K562 (cell line): ENCODE measurements around the gene CCNL2. TPM values are rescaled to one million over a fixed set of nuclear protein-coding genes. Genes with fewer than 3 reads are reported as not detected.

ENCODE experiments used
- ATAC-seq: fragments of 200-7000 bp; cut with Tn5 transposase; 3 replicates; pipeline ENCODE4 v1.9.1; 2020; ENCODE audit warnings: moderate library complexity
- BruUV-seq: library from RNA; stranded (reverse); fragments of 400-500 nt; replicated peaks from 2 replicates; lab custom pipeline; 2021; lab: Mats Ljungman, UMichigan
- CTCF ChIA-PET: fragments of 300-600 bp; formaldehyde crosslinking; extraction: SDS; loops from one replicate; lab custom pipeline; 2021; ENCODE audit warnings: low intra/inter-chr PET ratio; lab: Yijun Ruan, JAX
- POLR2A ChIA-PET: fragments of 300-600, 350-650 bp; sonication (Branson Sonifier 250); formaldehyde crosslinking; extraction: SDS; loops from one replicate; lab custom pipeline; 2021; ENCODE audit warnings: antibody characterized with exemption, inconsistent platforms; lab: Yijun Ruan, JAX
- DNase-seq, 4 experiments: peaks; one replicate each; pipeline versions ENCODE4 v3.0.0 to v3.0.0-alpha.2; 2011 to 2018; ENCODE audit warnings: low spot score in 3 of 4, mixed read lengths in 3 of 4; ENCODE audit errors: extremely low read depth in 1 of 4
- FAIRE-seq: peaks from 2 replicates; lab custom pipeline; 2011; peaks lifted over from hg19 to GRCh38; lab: Jason Lieb, UNC
- H2AFZ ChIP-seq: 2 replicates; pipeline ENCODE4 v1.6.0; 2011; ENCODE audit warnings: low read depth, low read length, control low read depth, inconsistent platforms
- H3K27ac ChIP-seq: fragments of 200-600 bp; 3 replicates; pipeline ENCODE4 v1.8.0; 2011; ENCODE audit warnings: low read depth, mild to moderate bottlenecking, control low read depth, inconsistent platforms, low read length, moderate library complexity, mixed read lengths; ENCODE audit errors: extremely low read depth
- H3K27me3 ChIP-seq, 2 experiments: fragments of 300-600 bp in 1 of 2; 2 replicates in 1 of 2; 3 replicates in 1 of 2; pipeline versions ENCODE4 v1.6.0 to v1.8.0; 2011; ENCODE audit warnings: inconsistent platforms in 2 of 2, low read length in 2 of 2, mild to moderate bottlenecking in 1 of 2, mixed read lengths in 1 of 2, moderate library complexity in 1 of 2; ENCODE audit not compliant: control insufficient read depth in 2 of 2, insufficient read depth in 2 of 2
- H3K36me3 ChIP-seq: fragments of 300-600 bp; 3 replicates; pipeline ENCODE4 v1.8.0; 2011; ENCODE audit warnings: mild to moderate bottlenecking, low read length, inconsistent platforms; ENCODE audit not compliant: control insufficient read depth, insufficient read depth
- H3K4me1 ChIP-seq, 2 experiments: fragments of 200-600 bp in 1 of 2; replicated peaks in 1 of 2; 2 replicates in 1 of 2; 3 replicates in 1 of 2; pipeline versions ENCODE4 v1.5.1 to v1.8.0; 2011; ENCODE audit warnings: inconsistent platforms in 2 of 2, low read length in 2 of 2, mild to moderate bottlenecking in 1 of 2, mixed read lengths in 1 of 2, moderate library complexity in 1 of 2; ENCODE audit not compliant: control insufficient read depth in 2 of 2, insufficient read depth in 2 of 2
- H3K4me2 ChIP-seq: 2 replicates; pipeline ENCODE4 v1.6.1; 2011; ENCODE audit warnings: low read length, control low read depth, inconsistent platforms, mixed read lengths; ENCODE audit not compliant: insufficient read depth
- H3K4me3 ChIP-seq: fragments of 200-600 bp; sonication (generic), shearing (Covaris generic); 2 replicates; pipeline ENCODE4 v1.5.1; 2016; ENCODE audit warnings: control low read depth, inconsistent platforms
- H3K79me2 ChIP-seq: fragments of 200-600 bp; 3 replicates; pipeline ENCODE4 v1.8.0; 2011; ENCODE audit warnings: low read length, inconsistent platforms; ENCODE audit not compliant: control insufficient read depth, insufficient read depth
- H3K9ac ChIP-seq, 2 experiments: 2 replicates each; pipeline versions ENCODE4 v1.6.0 to v1.6.1; 2011; ENCODE audit warnings: low read depth in 2 of 2, low read length in 2 of 2, control low read depth in 1 of 2, inconsistent platforms in 1 of 2, mild to moderate bottlenecking in 1 of 2, mixed read lengths in 1 of 2; ENCODE audit not compliant: insufficient read depth in 1 of 2
- H3K9me1 ChIP-seq: one replicate; pipeline ENCODE4 v1.6.0; 2011; ENCODE audit warnings: inconsistent platforms, mild to moderate bottlenecking, low read length, moderate library complexity; ENCODE audit not compliant: control insufficient read depth, insufficient read depth
- H3K9me3 ChIP-seq: replicated peaks from 2 replicates; pipeline ENCODE4 v1.5.1; 2011; ENCODE audit warnings: low read depth, low read length, inconsistent platforms; ENCODE audit not compliant: control insufficient read depth, insufficient read depth
- H4K20me1 ChIP-seq: replicated peaks from 2 replicates; pipeline ENCODE4 v1.6.1; 2011; ENCODE audit warnings: low read length, inconsistent platforms, mixed read lengths; ENCODE audit not compliant: control insufficient read depth, insufficient read depth
- ARNT ChIP-seq, 2 experiments: fragments of 450-650 bp; IDR thresholded peaks; 2 replicates each; pipeline ENCODE4 v1.6.1; 2016; ENCODE audit warnings: mild to moderate bottlenecking in 1 of 2
- CBFA2T2 ChIP-seq: fragments of 450-650 bp; conservative IDR thresholded peaks from 2 replicates; pipeline ENCODE4 v1.6.1; 2017; ENCODE audit warnings: mild to moderate bottlenecking
- CHD1 ChIP-seq: fragments of 200-600 bp; sonication (generic); IDR thresholded peaks from one replicate; pipeline ENCODE4 v1.6.1; 2012; ENCODE audit warnings: mild to moderate bottlenecking, moderate library complexity, low read length, inconsistent platforms
- CLOCK ChIP-seq: fragments of 250-450 bp; sonication (Bioruptor Pico); IDR thresholded peaks from 2 replicates; pipeline ENCODE4 v1.4.0; 2020; ENCODE audit warnings: mild to moderate bottlenecking, moderate library complexity, borderline replicate concordance
- ESRRA ChIP-seq: fragments of 450-650 bp; IDR thresholded peaks from 2 replicates; pipeline ENCODE4 v1.6.1; 2014; ENCODE audit warnings: low read depth, mild to moderate bottlenecking, moderate library complexity, borderline replicate concordance
- FOXA3 ChIP-seq, 2 experiments: fragments of 450-650 bp in 1 of 2; sonication (generic) in 1 of 2; formaldehyde crosslinking; IDR thresholded peaks in 1 of 2; conservative IDR thresholded peaks in 1 of 2; 2 replicates each; pipeline versions ENCODE4 v1.4.0 to v1.8.0; 2020 to 2022; ENCODE audit warnings: mild to moderate bottlenecking in 2 of 2, missing genetic modification reagents in 1 of 2
- HMBOX1 ChIP-seq: sonication (generic); IDR thresholded peaks from 2 replicates; pipeline ENCODE4 v1.6.1; 2016
- KDM5B ChIP-seq: fragments of 200-600 bp; sonication (generic); IDR thresholded peaks from 2 replicates; pipeline ENCODE4 v1.6.1; 2012; ENCODE audit warnings: low read depth, mild to moderate bottlenecking, moderate library complexity, low read length, control low read depth, inconsistent platforms; ENCODE audit not compliant: insufficient replicate concordance
- POLR2A ChIP-seq: fragments of 450-650 bp; conservative IDR thresholded peaks from 2 replicates; pipeline ENCODE4 v1.6.1; 2016
- POLR2AphosphoS2 ChIP-seq: IDR thresholded peaks from 2 replicates; pipeline ENCODE4 v1.6.1; 2012; ENCODE audit warnings: low read length, improper control_type of control experiment
- POLR2H ChIP-seq: IDR thresholded peaks from 2 replicates; pipeline ENCODE4 v1.6.1; 2016; ENCODE audit warnings: missing genetic modification characterization, low read depth, mild to moderate bottlenecking, control low read depth, missing compliant biosample characterization, moderate library complexity
- SMAD1 ChIP-seq: fragments of 150-350 bp; IDR thresholded peaks from 2 replicates; pipeline ENCODE4 v1.6.1; 2014; ENCODE audit warnings: low read length, low read depth; ENCODE audit not compliant: partially characterized antibody
- TCF7 ChIP-seq: sonication (generic); IDR thresholded peaks from 2 replicates; pipeline ENCODE4 v1.6.1; 2016; ENCODE audit warnings: antibody characterized with exemption, borderline replicate concordance
- TSC22D4 ChIP-seq: fragments of 450-650 bp; IDR thresholded peaks from 2 replicates; pipeline ENCODE4 v1.6.1; 2016; ENCODE audit warnings: missing genetic modification characterization, missing biosample characterization, control low read depth
- ZNF77 ChIP-seq: fragments of 250-450 bp; sonication (Bioruptor Pico); IDR thresholded peaks from 2 replicates; pipeline ENCODE4 v1.5.0; 2020
- ZSCAN32 ChIP-seq: fragments of 450-650 bp; formaldehyde crosslinking; IDR thresholded peaks from 2 replicates; pipeline ENCODE4 v1.4.0; 2020; ENCODE audit warnings: mild to moderate bottlenecking, moderate library complexity
- WGBS: fragments of 100-300 bp; shearing (Covaris generic); methylation state at CpG from one replicate; pipeline ENCODE4 v1.1.6; 2016; ENCODE audit warnings: low coverage, mixed read lengths; ENCODE audit not compliant: insufficient coverage; ENCODE audit errors: missing lambda C conversion rate; 5-methylcytosine and 5-hydroxymethylcytosine counted together
- in situ Hi-C: fragments of 300-500 bp; cut with MboI; formaldehyde crosslinking; loops from 4 replicates; pipeline ENCODE4 v1.15.0; 2018; ENCODE audit warnings: inconsistent platforms, mixed read lengths
- intact Hi-C: fragments of 100-400 bp; cut with micrococcal nuclease; formaldehyde crosslinking; loops from 2 replicates; pipeline ENCODE4 v1.14.2; 2022
- polyA plus RNA-seq, 8 experiments: library from polyadenylated mRNA; depleted of rRNA in 4 of 8; stranded (reverse) in 5 of 8; unstranded in 3 of 8; fragments of >200 nt; fragmentation: Nextera tagmentation in 2 of 8; fragmentation: Illumina TruSeq in 1 of 8; extraction: Ambion mirVana in 2 of 8; extraction: Trizol in 1 of 8; gene quantifications; 2 replicates each; pipeline versions ENCODE4 v1.2.1 to v1.2.3, GENCODE V29; 2011 to 2014; ENCODE audit warnings: inconsistent platforms in 1 of 8, missing spikeins in 1 of 8
- total RNA-seq, 7 experiments: library from RNA; depleted of rRNA in 6 of 7; stranded (reverse); fragments of >200 nt in 6 of 7; fragmentation: Illumina TruSeq in 2 of 7; extraction: Trizol in 2 of 7; gene quantifications; 2 replicates each; pipeline versions ENCODE4 v1.2.1 to v1.2.3, GENCODE V29; 2011 to 2021; ENCODE audit warnings: low replicate concordance in 1 of 7

The CCNL2 gene
- total and polyA plus RNA-seq, 9 of the 15 experiments (the other 6 are each of a cell fraction or from before 2014, with no cell fraction given) = 2.8 to 287 (median 94.5) TPM

GRCh38 chr1:1352786-1353388 is 46.2 kb downstream of the CCNL2 start:
- Histone ChIP-seq H3K9ac (peak overlapping the region in 1 of 2 experiments; percentile 69; a peak in 2 of 4 replicates), H3K4me2 (no peak overlapping the region), H3K27me3 (no peaks in the 10 kb centered on the region), H3K4me1 (peaks cover 9 to 76% of the 10 kb centered on the region in 2 experiments; a peak in 4 of 5 replicates), H2AFZ (no peak overlapping the region), H3K27ac (no peak overlapping the region), H3K79me2 (peaks cover 23% of the 10 kb centered on the region), H3K9me3 (no peaks in the 10 kb centered on the region), H4K20me1 (peaks cover 3% of the 10 kb centered on the region; the same call in 1 of the 2 replicates)
- intact Hi-C loops (no loop called here), in situ Hi-C loops (no loop called here)
- ATAC-seq (no peak), FAIRE-seq (no peak), DNase-seq (no peak)
- POLR2A ChIA-PET = interaction anchor here (0.6 to 1.3 kb wide), 5 partner anchors 16 to 49 kb away, joined by 3 to 5 read pairs (median 4); no protein-coding TSS in a partner anchor
- TF ChIP-seq ESRRA (no peak), POLR2A (0 out of 2 replicates have a peak, but pooled peaks have one; percentile 18), HMBOX1 (no peak), POLR2H (tag) (no peak), ZNF77 (CRISPR knock-in tag) (no peak), TSC22D4 (tag) (no peak), ARNT (IDR thresholded peaks at IDR 0.05) (no peak), CBFA2T2 (no peak), KDM5B (peak; percentile 9), SMAD1 (no peak), CHD1 (no peak), POLR2AphosphoS2 (peak; percentile 73; the same call in 1 of the 2 replicates), FOXA3 (CRISPR knock-in tag; conservative IDR thresholded peaks at IDR 0.05 in 1 of 2, IDR thresholded peaks at IDR 0.05 in 1 of 2) (no peak), CLOCK (CRISPR knock-in tag) (no peak), ZSCAN32 (CRISPR knock-in tag) (no peak), TCF7 (no peak)
- TF ChIP-seq, all 486 proteins: peak for 3
- CTCF ChIA-PET = no interaction called here
- BruUV-seq = no TSS peak
- 33% methylated on average over 5 of the region's 5 CpGs for WGBS
- Histone ChIP-seq H3K9me1 (no peaks in the 10 kb centered on the region), H3K4me3 (no peak overlapping the region), H3K36me3 (no peaks in the 10 kb centered on the region)
